ENCODE results near the gene ALB. TPM values are rescaled to one million over a fixed set of nuclear protein-coding genes. Genes with fewer than 3 reads are reported as not detected.

ALB gene
- total RNA-seq, 1 donor from 2014 or later: 113 TPM

GRCh38 chr4:73417973-73418372 is 13.9 kb downstream of the ALB start:
- Mint-ChIP-seq H3K9me3 (no peaks in the 10 kb centered on the region), H3K27me3 (no peaks in the 10 kb centered on the region), H3K36me3 (no peaks in the 10 kb centered on the region), H3K27ac (no peak overlapping the region), H3K4me3 (no peak overlapping the region), H3K4me1 (ENCODE audit: unreplicated experiment) (no peaks in the 10 kb centered on the region)
- no peak for DNase-seq (ENCODE audit: extremely low spot score, unreplicated experiment)
- no peak for TF ChIP-seq CTCF (conservative IDR thresholded peaks at IDR 0.05)

- H3K9me3 Mint-ChIP-seq: no peaks in the 10 kb centered on the region
- H3K4me1 Mint-ChIP-seq (ENCODE audit: unreplicated experiment): no peaks in the 10 kb centered on the region
- H3K4me3 Mint-ChIP-seq: no peak overlapping the region
- H3K27ac Mint-ChIP-seq: no peak overlapping the region
- no peak for DNase-seq (ENCODE audit: extremely low spot score, unreplicated experiment)
- TF ChIP-seq CTCF (conservative IDR thresholded peaks at IDR 0.05): no peak
- H3K36me3 Mint-ChIP-seq: no peaks in the 10 kb centered on the region
- no peaks in the 10 kb centered on the region for H3K27me3 Mint-ChIP-seq
Measured at GRCh38 chr4:73418677-73419076, 14.6 kb downstream of the ALB start.

- no peak for DNase-seq (ENCODE audit: extremely low spot score, unreplicated experiment)
- no peak overlapping the region for H3K4me3 Mint-ChIP-seq
- H3K27me3 Mint-ChIP-seq: no peaks in the 10 kb centered on the region
- TF ChIP-seq CTCF (conservative IDR thresholded peaks at IDR 0.05): no peak
- H3K4me1 Mint-ChIP-seq (ENCODE audit: unreplicated experiment): no peaks in the 10 kb centered on the region
- H3K27ac Mint-ChIP-seq: no peak overlapping the region
- H3K36me3 Mint-ChIP-seq: no peaks in the 10 kb centered on the region
- no peaks in the 10 kb centered on the region for H3K9me3 Mint-ChIP-seq
Measured at GRCh38 chr4:73419106-73420038, 15.3 kb downstream of the ALB start.

GRCh38 chr4:73420615-73421014 is 16.5 kb downstream of the ALB start:
- H3K27me3 Mint-ChIP-seq: no peaks in the 10 kb centered on the region
- no peak for DNase-seq (ENCODE audit: extremely low spot score, unreplicated experiment)
- H3K9me3 Mint-ChIP-seq: no peaks in the 10 kb centered on the region
- H3K27ac Mint-ChIP-seq: no peak overlapping the region
- no peak overlapping the region for H3K4me3 Mint-ChIP-seq
- no peaks in the 10 kb centered on the region for H3K4me1 Mint-ChIP-seq (ENCODE audit: unreplicated experiment)
- no peak for TF ChIP-seq CTCF (conservative IDR thresholded peaks at IDR 0.05)
- no peaks in the 10 kb centered on the region for H3K36me3 Mint-ChIP-seq

GRCh38 chr4:73421708-73422457 is 17.8 kb downstream of the ALB start:
- Mint-ChIP-seq H3K27ac (no peak overlapping the region), H3K9me3 (no peaks in the 10 kb centered on the region), H3K36me3 (no peaks in the 10 kb centered on the region), H3K27me3 (no peaks in the 10 kb centered on the region), H3K4me1 (ENCODE audit: unreplicated experiment) (no peaks in the 10 kb centered on the region), H3K4me3 (no peak overlapping the region)
- DNase-seq (ENCODE audit: extremely low spot score, unreplicated experiment): no peak
- no peak for TF ChIP-seq CTCF (conservative IDR thresholded peaks at IDR 0.05)

Measured in type B pancreatic cell (in vitro differentiated cells).